Chondrocyte (in vitro differentiated cells): ENCODE data around the gene ZNF532. TPM values are rescaled to one million over a fixed set of nuclear protein-coding genes. Genes with fewer than 3 reads are reported as not detected.
"Not testable (repeated sequence)": the region's sequence is repeated elsewhere in the genome, so short reads cannot be mapped to it uniquely, and the experiment has no call there.

Experiments
- DNase-seq: peaks from one replicate; pipeline ENCODE4 v3.0.0; 2021; ENCODE audit warnings: mixed read lengths, low spot score
- H3K27ac Mint-ChIP-seq: one replicate; pipeline ENCODE4 v1.8.0; 2021; ENCODE audit warnings: mild to moderate bottlenecking, moderate library complexity, mixed read lengths; ENCODE audit not compliant: unreplicated experiment
- H3K27me3 Mint-ChIP-seq: 2 replicates; pipeline ENCODE4 v1.8.0; 2021; ENCODE audit warnings: low read depth, mixed read lengths
- H3K36me3 Mint-ChIP-seq: 2 replicates; pipeline ENCODE4 v1.8.0; 2021; ENCODE audit warnings: low read depth, mixed read lengths
- H3K4me1 Mint-ChIP-seq: 2 replicates; pipeline ENCODE4 v1.8.0; 2021; ENCODE audit warnings: low read depth, mild to moderate bottlenecking, mixed read lengths
- H3K4me3 Mint-ChIP-seq: one replicate; pipeline ENCODE4 v1.8.0; 2021; ENCODE audit warnings: mild to moderate bottlenecking, moderate library complexity, mixed read lengths; ENCODE audit not compliant: unreplicated experiment
- H3K9me3 Mint-ChIP-seq: 2 replicates; pipeline ENCODE4 v1.8.0; 2021; ENCODE audit warnings: low read depth, mixed read lengths
- long read RNA-seq: library from polyadenylated mRNA; stranded (forward); transcript quantifications from one replicate; pipeline ENCODE4 v2.0.0, GENCODE V29; 2021
- total RNA-seq: library from RNA; stranded (reverse); gene quantifications from 3 replicates; pipeline ENCODE4 v1.2.1, GENCODE V29; 2021
- TF ChIP-seq, protein P1 (sequence below): fragments of 200-600 bp; sonication (generic); IDR thresholded peaks from 2 replicates; pipeline ENCODE4 v1.5.0; 2021; ENCODE audit warnings: antibody characterized with exemption, mild to moderate bottlenecking, moderate library complexity

ZNF532 gene
- 123 to 163 TPM (median 162 TPM) in 3 replicates for total RNA-seq
- long read RNA-seq, full-length matches to known transcripts: 6 of 110 reads
- long read RNA-seq, partial matches to known transcripts: 21 of 110 reads
- long read RNA-seq, other reads (novel, unspliced or antisense): 83 of 110 reads

GRCh38 chr18:58864146-58865032 lies at the start of gene ZNF532:
Gene ZNF532 (plus strand): TSS chr18:58864877. CDS start in a region left out here.
- Mint-ChIP-seq H3K36me3 (peaks cover 23% of the 10 kb centered on the region), H3K4me3 (peak within 1 kb of the TSS; percentile 81), H3K4me1 (peaks cover 85% of the 10 kb centered on the region), H3K27ac (peak within 1 kb of the TSS; percentile 99), H3K9me3 (peaks cover 3% of the 10 kb centered on the region), H3K27me3 (no peaks in the 10 kb centered on the region)
- TF ChIP-seq, protein P1, sequence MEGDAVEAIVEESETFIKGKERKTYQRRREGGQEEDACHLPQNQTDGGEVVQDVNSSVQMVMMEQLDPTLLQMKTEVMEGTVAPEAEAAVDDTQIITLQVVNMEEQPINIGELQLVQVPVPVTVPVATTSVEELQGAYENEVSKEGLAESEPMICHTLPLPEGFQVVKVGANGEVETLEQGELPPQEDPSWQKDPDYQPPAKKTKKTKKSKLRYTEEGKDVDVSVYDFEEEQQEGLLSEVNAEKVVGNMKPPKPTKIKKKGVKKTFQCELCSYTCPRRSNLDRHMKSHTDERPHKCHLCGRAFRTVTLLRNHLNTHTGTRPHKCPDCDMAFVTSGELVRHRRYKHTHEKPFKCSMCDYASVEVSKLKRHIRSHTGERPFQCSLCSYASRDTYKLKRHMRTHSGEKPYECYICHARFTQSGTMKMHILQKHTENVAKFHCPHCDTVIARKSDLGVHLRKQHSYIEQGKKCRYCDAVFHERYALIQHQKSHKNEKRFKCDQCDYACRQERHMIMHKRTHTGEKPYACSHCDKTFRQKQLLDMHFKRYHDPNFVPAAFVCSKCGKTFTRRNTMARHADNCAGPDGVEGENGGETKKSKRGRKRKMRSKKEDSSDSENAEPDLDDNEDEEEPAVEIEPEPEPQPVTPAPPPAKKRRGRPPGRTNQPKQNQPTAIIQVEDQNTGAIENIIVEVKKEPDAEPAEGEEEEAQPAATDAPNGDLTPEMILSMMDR: no peak
- no peak for DNase-seq

DNA sequence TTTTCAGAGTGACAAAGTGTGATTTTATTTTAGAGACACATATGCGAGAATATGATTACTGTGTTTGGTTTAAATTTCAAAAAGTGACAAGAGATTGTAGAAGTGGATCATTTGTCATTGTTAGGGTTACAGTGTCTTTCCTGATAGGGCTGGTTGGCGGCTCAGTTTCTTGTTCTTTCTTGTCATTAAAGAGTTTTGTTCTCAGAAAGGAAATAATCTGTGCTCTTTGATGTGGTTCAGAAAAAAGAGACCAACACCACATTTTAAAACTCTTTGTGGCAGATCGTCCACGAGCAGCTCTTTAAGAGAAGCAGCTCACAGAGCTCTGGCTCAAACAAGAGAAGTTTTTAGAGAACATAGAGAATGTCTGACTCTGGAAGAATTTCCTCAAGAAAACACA lies 45.6 kb upstream of the ZNF532 start:
- peaks cover 22% of the 10 kb centered on the region for H3K4me1 Mint-ChIP-seq
- no peaks in the 10 kb centered on the region for H3K36me3 Mint-ChIP-seq
- no peaks in the 10 kb centered on the region for H3K27me3 Mint-ChIP-seq
- H3K9me3 Mint-ChIP-seq: no peaks in the 10 kb centered on the region
- TF ChIP-seq, protein P1: no peak
- H3K4me3 Mint-ChIP-seq: no peak overlapping the region
- no peak for DNase-seq
- H3K27ac Mint-ChIP-seq: no peak overlapping the region

GRCh38 chr18:58820251-58820650 lies 44.4 kb upstream of the ZNF532 start:
- TF ChIP-seq, protein P1: no peak
- Mint-ChIP-seq H3K4me1 (peaks cover 23% of the 10 kb centered on the region), H3K27ac (no peak overlapping the region), H3K9me3 (no peaks in the 10 kb centered on the region), H3K4me3 (no peak overlapping the region), H3K36me3 (no peaks in the 10 kb centered on the region), H3K27me3 (no peaks in the 10 kb centered on the region)
- DNase-seq: no peak

- Mint-ChIP-seq H3K4me1 (peaks cover 27% of the 10 kb centered on the region), H3K9me3 (peaks cover 4% of the 10 kb centered on the region), H3K36me3 (no peaks in the 10 kb centered on the region), H3K4me3 (no peak overlapping the region), H3K27me3 (no peaks in the 10 kb centered on the region), H3K27ac (no peak overlapping the region)
- TF ChIP-seq, protein P1: no peak
- DNase-seq: no peak
These were observed 41.7 kb upstream of the ZNF532 start for GRCh38 chr18:58822944-58823343.

DNA sequence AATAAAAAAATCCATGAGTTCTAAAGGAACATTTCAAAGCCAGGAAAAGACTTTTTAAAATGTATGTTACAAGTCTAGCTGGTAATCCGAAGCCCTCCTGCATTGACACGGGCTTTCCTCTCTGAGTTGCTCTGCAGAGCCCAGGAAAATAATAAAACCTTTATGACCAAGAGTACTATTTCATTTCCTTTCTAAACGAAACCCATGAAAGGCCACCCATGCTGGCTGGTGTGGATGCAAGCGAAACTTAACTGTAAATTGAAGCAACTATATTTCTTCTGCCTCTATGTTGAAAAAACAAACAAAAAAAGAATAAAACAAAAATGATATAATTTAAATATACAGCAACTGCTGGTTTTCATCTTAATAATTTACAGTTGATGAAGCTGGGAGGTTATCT lies 41.3 kb upstream of the ZNF532 start:
- H3K4me3 Mint-ChIP-seq: no peak overlapping the region
- no peaks in the 10 kb centered on the region for H3K36me3 Mint-ChIP-seq
- H3K27ac Mint-ChIP-seq: no peak overlapping the region
- peaks cover 29% of the 10 kb centered on the region for H3K4me1 Mint-ChIP-seq
- no peak for DNase-seq
- no peaks in the 10 kb centered on the region for H3K27me3 Mint-ChIP-seq
- H3K9me3 Mint-ChIP-seq: peaks cover 4% of the 10 kb centered on the region
- TF ChIP-seq, protein P1: no peak

DNA sequence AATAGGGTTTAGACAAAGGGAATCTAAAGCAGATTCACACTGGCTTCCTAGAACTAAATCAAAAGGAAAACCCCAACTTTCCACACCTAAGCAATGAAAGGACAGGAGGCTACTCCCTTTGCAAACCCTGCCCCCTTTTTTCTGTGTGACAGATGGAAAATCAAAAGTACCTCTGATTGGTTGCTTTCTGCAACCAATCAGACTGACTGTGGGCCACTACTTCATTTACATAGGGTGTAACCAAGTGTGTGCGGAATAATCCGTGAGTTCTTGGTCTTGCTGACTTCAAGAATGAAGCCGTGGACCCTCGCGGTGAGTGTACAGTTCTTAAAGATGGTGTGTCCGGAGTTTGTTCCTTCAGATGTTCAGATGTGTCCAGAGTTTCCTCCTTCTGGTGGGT lies 37.8 kb upstream of the ZNF532 start:
- H3K9me3 Mint-ChIP-seq: not testable (repeated sequence)

More for the DNA sequence above, 37.8 kb upstream of the ZNF532 start:
- peaks cover 48% of the 10 kb centered on the region for H3K4me1 Mint-ChIP-seq
- not testable (repeated sequence) for H3K4me3 Mint-ChIP-seq, H3K27ac Mint-ChIP-seq, DNase-seq, H3K36me3 Mint-ChIP-seq, H3K27me3 Mint-ChIP-seq
